IPS-15b (cell line): ENCODE measurements around the gene CCHCR1.
"Not testable (repeated sequence)": the region's sequence is repeated elsewhere in the genome, so short reads cannot be mapped to it uniquely, and the experiment has no call there.

Experiments
- H3K27me3 ChIP-seq: one replicate; pipeline ENCODE4 v1.6.1; 2013; ENCODE audit warnings: low read length; ENCODE audit not compliant: control insufficient read depth, insufficient read depth
- H3K36me3 ChIP-seq: one replicate; pipeline ENCODE4 v1.6.1; 2013; ENCODE audit warnings: low read length; ENCODE audit not compliant: control insufficient read depth, insufficient read depth
- H3K4me1 ChIP-seq: one replicate; pipeline ENCODE4 v1.6.1; 2013; ENCODE audit warnings: mild to moderate bottlenecking, low read length; ENCODE audit not compliant: control insufficient read depth, insufficient read depth
- H3K4me3 ChIP-seq: one replicate; pipeline ENCODE4 v1.5.1; 2013; ENCODE audit warnings: low read depth, low read length
- H3K9ac ChIP-seq: one replicate; pipeline ENCODE4 v1.6.1; 2013; ENCODE audit warnings: low read depth, mild to moderate bottlenecking, low read length
- H3K9me3 ChIP-seq: one replicate; pipeline ENCODE4 v1.6.1; 2013; ENCODE audit warnings: mild to moderate bottlenecking, low read length; ENCODE audit not compliant: control insufficient read depth, insufficient read depth

Gene CCHCR1

DNA sequence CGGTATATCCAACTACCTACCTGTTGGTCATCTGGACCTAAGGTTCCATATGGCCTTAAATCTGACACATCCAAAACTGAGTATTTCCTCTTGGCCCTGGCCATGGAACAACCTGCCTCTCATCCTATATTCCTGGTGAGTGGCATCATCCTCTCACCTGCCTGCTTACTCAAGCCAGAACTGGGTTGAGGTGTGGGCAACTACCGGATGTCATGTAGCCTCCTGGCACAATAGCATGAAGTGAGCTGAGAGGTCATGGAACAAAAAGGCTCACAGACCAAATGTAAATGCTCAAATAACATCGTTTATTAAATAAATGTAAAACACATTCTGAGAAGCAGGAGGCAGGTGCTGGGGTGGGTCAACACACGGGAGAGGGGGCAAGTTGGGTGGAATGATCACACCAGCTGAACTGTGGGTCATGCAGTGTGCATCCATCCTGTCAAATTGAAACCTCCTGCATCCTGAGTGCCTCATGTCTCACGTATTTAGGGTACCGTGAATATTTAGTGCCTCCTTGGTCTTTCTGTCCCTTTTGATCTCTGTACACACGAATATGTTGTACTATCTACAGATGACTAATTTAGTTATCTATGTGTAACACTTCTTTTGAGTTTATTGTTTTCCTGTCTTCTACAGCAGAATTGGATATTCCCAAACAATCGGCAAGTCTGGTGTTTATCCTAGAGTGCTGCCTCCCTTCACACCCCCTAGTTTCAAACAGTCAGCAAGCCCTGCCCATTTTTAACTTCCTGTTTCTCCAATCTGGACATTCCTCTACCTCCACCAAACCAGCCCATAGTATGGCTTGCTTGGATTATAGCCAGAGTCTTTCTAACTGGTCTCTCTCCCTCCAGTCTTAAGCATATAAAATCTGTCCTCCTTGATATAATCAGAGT is 20.8 kb upstream of the CCHCR1 start:
- Histone ChIP-seq H3K9me3 (no peaks in the 10 kb centered on the region), H3K27me3 (no peaks in the 10 kb centered on the region), H3K4me1 (peaks cover 14% of the 10 kb centered on the region), H3K4me3 (no peak overlapping the region), H3K36me3 (no peaks in the 10 kb centered on the region), H3K9ac (no peak overlapping the region)

DNA sequence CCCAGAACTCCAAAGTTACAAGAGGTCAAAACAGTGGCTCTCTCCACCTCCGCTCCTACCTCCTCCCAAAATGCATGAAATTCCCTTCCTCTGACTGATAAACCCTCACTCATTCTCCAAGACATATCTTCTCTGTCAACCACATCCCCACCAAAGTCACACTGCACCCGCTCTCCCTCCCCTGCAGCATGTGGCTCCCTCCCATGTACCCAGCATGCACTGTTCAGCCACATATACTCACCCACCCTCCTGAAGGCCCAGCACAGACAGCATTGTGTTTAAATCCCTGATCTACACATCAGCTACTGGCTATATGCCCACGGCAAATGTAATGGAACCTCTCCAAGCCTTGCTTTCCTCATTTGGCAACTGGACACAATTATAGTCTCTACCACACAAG is 18.4 kb upstream of the CCHCR1 start:
- no peak overlapping the region for H3K9ac ChIP-seq
- no peaks in the 10 kb centered on the region for H3K9me3 ChIP-seq
- no peak overlapping the region for H3K4me3 ChIP-seq
- H3K4me1 ChIP-seq = peaks cover 21% of the 10 kb centered on the region
- H3K36me3 ChIP-seq = no peaks in the 10 kb centered on the region
- no peaks in the 10 kb centered on the region for H3K27me3 ChIP-seq

DNA sequence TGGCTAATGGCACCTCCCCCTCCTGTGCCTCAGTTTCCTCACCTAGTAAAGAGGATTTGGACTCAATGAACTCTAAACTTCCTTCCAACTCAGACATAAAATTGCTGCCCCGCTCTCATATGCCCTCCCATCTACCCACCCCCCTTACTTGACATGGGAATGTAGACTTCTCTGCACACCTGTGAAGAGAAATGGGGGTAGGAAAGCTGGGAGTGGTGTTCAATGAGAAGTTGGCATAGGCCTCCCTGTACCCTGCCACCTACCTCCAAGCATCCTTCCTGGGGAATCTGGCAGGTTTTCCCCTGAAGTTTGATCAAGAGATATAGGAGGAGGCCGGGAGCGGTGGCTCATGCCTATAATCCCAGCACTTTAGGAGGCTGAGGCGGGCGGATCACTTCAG is 16.8 kb upstream of the CCHCR1 start:
- Histone ChIP-seq H3K9ac (peak overlapping the region; percentile 41), H3K36me3 (peaks cover 11% of the 10 kb centered on the region)

DNA sequence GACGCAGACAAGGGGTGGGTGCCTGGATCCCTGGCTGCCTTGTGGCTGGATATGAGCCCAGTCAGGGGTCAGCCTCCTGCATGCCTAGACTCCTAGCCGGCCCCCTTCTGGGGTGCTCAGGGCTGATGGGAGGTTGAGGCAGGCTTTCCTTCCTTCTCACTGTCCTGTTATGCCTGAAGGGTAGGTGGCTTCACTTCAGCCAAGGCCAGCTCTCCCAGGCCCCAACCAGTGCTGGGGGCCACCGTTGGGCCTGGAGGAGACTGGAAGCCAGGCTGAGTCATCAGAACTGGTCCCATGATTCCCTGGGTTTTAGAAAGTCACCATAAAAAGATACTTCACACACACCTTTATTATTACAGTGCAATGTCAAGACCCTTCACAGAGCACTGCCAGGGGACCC is 15.8 kb upstream of the CCHCR1 start:
- no peaks in the 10 kb centered on the region for H3K27me3 ChIP-seq
- peaks cover 21% of the 10 kb centered on the region for H3K4me1 ChIP-seq
- H3K9me3 ChIP-seq = no peaks in the 10 kb centered on the region
- H3K9ac ChIP-seq = peak overlapping the region; percentile 57
- peaks cover 12% of the 10 kb centered on the region for H3K36me3 ChIP-seq
- H3K4me3 ChIP-seq = peak overlapping the region; percentile 62

More for the DNA sequence above, 16.8 kb upstream of the CCHCR1 start:
- H3K9me3 ChIP-seq = no peaks in the 10 kb centered on the region
- H3K4me1 ChIP-seq = peaks cover 23% of the 10 kb centered on the region
- H3K27me3 ChIP-seq = no peaks in the 10 kb centered on the region
- no peak overlapping the region for H3K4me3 ChIP-seq

DNA sequence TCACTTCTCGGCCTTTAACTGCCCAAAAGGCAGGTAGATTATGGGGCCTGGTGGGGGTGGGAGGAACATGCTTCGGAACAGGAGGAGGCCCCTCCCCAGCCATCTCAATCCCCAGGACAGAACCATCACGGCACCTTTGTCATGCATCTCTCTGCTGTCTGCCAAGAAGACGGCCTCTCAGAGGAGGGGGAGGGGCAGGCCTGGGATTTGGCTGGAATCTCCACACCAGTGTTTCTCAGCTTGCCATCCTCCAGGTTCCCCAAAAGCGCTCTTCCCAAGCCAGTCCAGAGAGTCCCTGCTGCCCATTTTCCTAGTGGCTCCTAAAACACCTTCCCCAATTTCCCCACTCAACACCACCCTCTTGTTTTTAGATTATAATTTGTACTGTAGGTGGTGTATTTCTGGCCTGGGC is 15.4 kb upstream of the CCHCR1 start:
- Histone ChIP-seq H3K36me3 (peaks cover 12% of the 10 kb centered on the region), H3K4me1 (peaks cover 21% of the 10 kb centered on the region), H3K27me3 (no peaks in the 10 kb centered on the region), H3K9me3 (no peaks in the 10 kb centered on the region), H3K9ac (peak overlapping the region; percentile 82), H3K4me3 (peak overlapping the region; percentile 62)

DNA sequence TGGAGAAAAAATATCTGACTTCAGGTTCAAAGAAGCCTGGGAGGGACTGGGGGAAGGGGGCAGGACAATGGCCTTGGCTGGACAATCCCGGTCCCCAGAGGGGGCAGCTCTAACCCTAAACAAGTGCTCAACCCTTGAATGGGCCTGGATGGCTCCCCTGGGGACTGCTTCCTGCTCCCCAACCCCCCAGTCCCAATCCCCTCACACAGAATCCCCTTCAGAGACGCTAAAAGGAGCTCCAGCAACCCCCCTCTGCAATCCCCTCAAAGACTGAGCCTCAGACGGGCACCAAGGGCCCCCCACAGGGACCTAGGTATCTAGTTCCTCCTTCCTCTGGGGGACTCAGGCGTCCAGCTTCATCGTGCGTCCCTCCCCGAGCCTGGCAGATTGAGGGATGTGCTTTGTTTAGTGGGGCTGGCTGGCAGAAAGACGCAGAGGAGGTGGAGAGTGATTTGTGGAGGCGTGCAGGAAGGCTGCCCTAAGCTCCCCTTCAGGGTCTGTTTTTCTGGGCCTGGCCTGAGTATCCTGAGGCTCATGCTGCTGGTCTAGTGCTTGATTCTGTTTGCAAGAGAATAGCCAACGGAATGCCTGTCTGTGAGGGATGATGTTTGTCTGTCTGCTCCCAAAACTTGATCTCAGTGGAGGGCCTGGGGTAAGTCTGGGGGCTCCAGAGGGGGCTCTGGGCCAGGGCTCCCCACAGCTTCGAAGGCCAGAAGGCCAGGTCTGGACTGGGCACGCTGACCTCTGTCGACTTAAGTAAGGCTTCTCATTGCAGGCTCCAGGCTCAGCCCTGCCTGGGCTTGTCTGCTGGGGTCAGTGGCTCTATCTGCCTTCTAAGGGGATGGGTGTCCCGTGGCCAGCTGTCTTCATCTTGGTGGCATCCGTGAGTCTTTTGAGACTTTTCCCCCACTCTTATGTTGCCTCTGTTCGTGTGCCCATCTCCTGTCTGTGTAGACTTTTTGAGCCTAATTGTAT is 14.6 kb upstream of the CCHCR1 start:
- peaks cover 12% of the 10 kb centered on the region for H3K36me3 ChIP-seq
- H3K9me3 ChIP-seq = no peaks in the 10 kb centered on the region
- peak overlapping the region; percentile 62 for H3K4me3 ChIP-seq
- H3K4me1 ChIP-seq = peaks cover 21% of the 10 kb centered on the region
- no peaks in the 10 kb centered on the region for H3K27me3 ChIP-seq
- H3K9ac ChIP-seq = peak overlapping the region; percentile 82

DNA sequence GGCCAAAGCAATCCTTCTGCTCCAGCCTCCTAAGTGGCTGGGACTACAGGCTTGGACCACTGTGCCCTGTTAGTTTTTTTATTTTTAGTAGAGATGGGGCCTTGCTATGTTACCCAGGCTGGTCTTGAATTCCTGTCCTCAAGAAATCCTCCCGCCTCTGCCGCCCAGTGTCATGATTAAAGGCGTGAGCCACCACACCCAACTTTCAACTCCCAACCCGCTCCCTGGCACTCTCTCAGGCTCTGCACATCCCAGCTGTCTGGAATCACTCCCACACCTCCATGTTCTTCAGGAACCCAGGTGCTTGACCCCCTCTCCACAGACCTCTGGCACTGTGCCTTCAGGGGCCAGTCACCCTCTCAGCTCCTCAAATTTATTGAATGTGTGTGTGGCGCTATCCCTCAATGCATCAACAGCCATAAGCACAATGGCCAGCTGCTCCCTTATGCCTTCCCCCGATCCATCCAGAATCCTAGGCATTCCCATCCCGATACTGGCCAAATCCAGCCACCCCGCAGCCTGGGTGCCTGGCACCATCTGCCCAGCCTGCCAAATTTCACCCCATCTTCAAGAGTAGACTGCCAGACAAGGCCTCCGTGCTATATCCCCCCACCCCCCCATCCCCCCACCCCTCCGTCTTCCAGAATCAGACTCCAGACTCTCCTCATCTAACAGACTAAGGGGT is 13.5 kb upstream of the CCHCR1 start:
- Histone ChIP-seq H3K27me3 (no peaks in the 10 kb centered on the region), H3K36me3 (peaks cover 12% of the 10 kb centered on the region), H3K4me1 (peaks cover 21% of the 10 kb centered on the region), H3K4me3 (peak overlapping the region; percentile 95), H3K9ac (no peak overlapping the region), H3K9me3 (no peaks in the 10 kb centered on the region)

DNA sequence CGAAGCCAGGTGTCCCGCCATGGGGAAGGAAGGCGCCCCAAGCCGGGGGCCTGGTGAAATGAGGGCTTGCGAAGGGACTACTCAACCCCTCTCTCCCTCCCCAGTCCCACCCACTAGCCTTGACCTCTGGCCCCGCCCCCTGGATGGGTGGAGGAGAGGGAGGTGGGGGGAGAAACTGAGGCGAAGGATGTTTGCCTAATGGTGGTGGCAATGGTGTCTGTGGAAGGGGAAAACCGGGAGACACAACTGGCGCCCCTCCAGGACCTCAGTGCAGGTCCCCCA is 12.9 kb upstream of the CCHCR1 start, which contains the start of gene POU5F1:
Gene POU5F1 (minus strand): TSS at position 83 of the 282 bp plus-strand sequence. CDS start 62 bp downstream, at position 21.
- H3K9ac ChIP-seq = peak within 1 kb of the TSS; percentile 96
- H3K27me3 ChIP-seq = no peaks in the 10 kb centered on the region
- peaks cover 24% of the 10 kb centered on the region for H3K4me1 ChIP-seq
- peaks cover 14% of the 10 kb centered on the region for H3K36me3 ChIP-seq
- peak within 1 kb of the TSS; percentile 95 for H3K4me3 ChIP-seq
- no peaks in the 10 kb centered on the region for H3K9me3 ChIP-seq

DNA sequence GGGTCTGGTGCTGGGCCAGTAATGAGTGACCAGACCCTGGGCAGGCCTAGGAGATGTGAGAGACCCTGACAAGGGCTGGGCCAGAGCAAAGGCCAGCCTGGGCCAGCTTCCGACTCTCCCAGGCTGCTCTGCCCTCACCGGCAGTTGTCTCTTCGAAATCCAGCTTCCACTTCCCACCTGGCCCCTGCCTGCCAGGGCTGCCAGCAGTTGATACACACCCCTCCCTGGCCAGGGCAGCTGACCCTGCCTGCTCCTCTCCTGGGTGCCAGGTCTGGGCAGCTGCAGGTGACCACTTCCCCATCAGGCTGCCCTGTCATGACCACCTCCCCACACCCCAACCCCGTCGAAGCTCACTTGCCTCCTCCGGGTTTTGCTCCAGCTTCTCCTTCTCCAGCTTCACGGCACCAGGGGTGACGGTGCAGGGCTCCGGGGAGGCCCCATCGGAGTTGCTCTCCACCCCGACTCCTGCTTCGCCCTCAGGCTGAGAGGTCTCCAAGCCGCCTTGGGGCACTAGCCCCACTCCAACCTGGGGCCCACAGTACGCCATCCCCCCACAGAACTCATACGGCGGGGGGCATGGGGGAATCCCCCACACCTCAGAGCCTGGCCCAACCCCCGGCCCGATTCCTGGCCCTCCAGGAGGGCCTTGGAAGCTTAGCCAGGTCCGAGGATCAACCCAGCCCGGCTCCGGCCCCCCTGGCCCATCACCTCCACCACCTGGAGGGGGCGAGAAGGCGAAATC is 12.4 kb upstream of the CCHCR1 start:
- peaks cover 24% of the 10 kb centered on the region for H3K4me1 ChIP-seq
- peak overlapping the region; percentile 95 for H3K4me3 ChIP-seq
- H3K9ac ChIP-seq = peak overlapping the region; percentile 96

DNA sequence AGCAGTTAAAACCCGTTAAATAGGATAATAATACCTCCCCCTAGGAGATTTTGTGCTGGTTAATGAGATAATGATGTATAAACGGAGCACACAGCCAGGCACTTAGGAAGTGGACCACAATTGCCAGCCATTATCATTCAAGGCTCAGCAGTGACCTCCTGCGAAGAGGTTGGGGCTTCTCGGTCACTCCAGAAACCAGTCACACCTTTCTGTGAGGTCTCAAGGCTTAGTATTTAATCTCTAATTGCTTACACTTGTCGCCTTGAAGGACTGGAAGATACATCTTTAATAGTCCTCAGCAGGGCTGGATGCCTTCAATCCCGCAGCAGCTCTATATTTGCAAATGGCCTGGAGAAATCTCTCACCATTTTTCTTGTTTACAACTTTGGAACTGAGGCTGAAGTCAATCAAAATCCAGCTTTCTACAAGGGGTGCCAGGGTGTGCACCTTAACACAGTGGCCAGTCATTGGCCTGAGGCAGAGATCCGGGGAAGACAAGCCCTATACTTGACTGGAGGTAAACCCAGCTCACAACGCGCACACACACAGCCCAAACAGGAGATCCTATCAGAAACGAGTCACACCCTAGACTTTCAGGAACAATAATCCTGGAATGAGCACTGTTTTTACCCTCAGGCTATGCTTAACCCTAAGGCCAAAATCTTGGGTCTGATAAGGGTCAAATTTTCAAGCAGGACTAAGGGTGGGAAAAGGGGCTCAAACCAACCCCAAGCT is 11.7 kb upstream of the CCHCR1 start:
- Histone ChIP-seq H3K4me3 (peak overlapping the region; percentile 95), H3K9me3 (no peaks in the 10 kb centered on the region), H3K27me3 (no peaks in the 10 kb centered on the region), H3K9ac (peak overlapping the region; percentile 96), H3K36me3 (peaks cover 24% of the 10 kb centered on the region), H3K4me1 (peaks cover 22% of the 10 kb centered on the region)

More for the DNA sequence above, 12.4 kb upstream of the CCHCR1 start:
- not testable (repeated sequence) for H3K9me3 ChIP-seq, H3K27me3 ChIP-seq
- H3K36me3 ChIP-seq = peaks cover 19% of the 10 kb centered on the region
